ENCODE measurements around the gene WASL. TPM values are rescaled to one million over a fixed set of nuclear protein-coding genes. Genes with fewer than 3 reads are reported as not detected.

The WASL gene
- total RNA-seq, 1 donor from 2014 or later = 36.0 TPM

DNA sequence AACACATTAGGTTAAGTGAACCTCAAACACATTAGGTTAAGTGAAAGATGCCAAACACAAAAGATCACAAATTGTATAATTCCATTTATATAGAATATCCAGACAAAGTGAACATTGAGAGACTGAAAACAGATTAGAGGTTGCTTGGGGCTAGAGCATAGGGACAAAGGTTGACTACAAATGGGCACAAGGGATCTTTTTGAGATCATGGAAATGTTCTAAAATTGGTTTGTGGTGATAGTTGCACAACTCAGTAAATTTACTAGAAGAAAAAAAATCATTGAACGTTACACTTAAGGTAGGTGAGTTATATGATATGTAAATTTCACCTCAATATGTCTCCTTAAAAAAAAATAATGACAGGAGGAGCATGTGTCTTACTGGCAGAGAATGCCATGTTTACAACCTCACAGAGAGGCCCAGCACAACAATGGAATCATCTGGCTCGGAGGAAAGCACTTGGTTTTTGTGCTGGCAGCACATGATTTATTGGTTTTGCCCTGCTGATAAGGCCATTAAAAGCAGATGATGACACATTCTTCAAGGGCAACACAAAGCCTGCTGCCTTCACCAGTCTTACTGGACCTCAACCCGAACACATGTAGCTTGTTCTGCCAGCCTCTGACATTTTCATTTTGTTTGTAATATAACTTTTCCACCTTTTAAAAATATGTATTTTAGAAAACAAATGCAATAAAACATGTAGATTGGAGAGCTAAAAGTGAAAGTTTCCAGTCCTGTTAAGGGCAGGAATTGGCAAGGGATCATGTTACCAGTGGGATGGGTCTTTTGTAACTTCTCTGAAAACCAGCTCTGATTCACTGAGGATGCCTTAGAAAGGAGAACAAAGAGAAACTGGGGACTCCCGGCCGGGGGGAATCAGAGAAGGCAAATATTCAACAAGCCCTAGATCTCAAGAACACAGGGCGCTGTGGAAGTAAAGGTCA lies 105.0 kb downstream of the WASL start:
- no peaks in the 10 kb centered on the region for H3K36me3 ChIP-seq (ENCODE audit: insufficient read depth, low read length)
- FAIRE-seq (no peak), DNase-seq (ENCODE audit: low read depth) (peak; percentile 77)
- peak overlapping the region; percentile 41 for H3K9ac ChIP-seq (ENCODE audit: low read length)
- H3K9me3 Mint-ChIP-seq (ENCODE audit: unreplicated experiment) = peaks cover 2% of the 10 kb centered on the region
- peaks cover 11% of the 10 kb centered on the region for H3K4me1 ChIP-seq (ENCODE audit: insufficient read depth, low read length)
- H3K4me2 ChIP-seq (ENCODE audit: low read length) = peak overlapping the region; percentile 73
- peak overlapping the region; percentile 69 for H3K27ac Mint-ChIP-seq (ENCODE audit: unreplicated experiment)
- peaks cover 2% of the 10 kb centered on the region for H3K36me3 Mint-ChIP-seq (ENCODE audit: low read depth, unreplicated experiment)
- no peaks in the 10 kb centered on the region for H3K27me3 Mint-ChIP-seq (ENCODE audit: low read depth, unreplicated experiment)
- no peaks in the 10 kb centered on the region for H4K20me1 ChIP-seq (ENCODE audit: insufficient read depth, low read length)
- H3K27ac ChIP-seq (ENCODE audit: low read depth, low read length) = no peak overlapping the region
- no peaks in the 10 kb centered on the region for H3K27me3 ChIP-seq (ENCODE audit: insufficient read depth, low read length)
- peaks cover 19% of the 10 kb centered on the region for H3K4me1 Mint-ChIP-seq (ENCODE audit: low read depth, unreplicated experiment)
- peak overlapping the region; percentile 23 for H2AFZ ChIP-seq (ENCODE audit: low read depth, low read length)
- no peaks in the 10 kb centered on the region for H3K79me2 ChIP-seq (ENCODE audit: insufficient read depth, low read length)
- no peaks in the 10 kb centered on the region for H3K9me3 ChIP-seq (ENCODE audit: insufficient read depth, low read depth, low read length)
- no peak overlapping the region for H3K4me3 Mint-ChIP-seq (ENCODE audit: unreplicated experiment)
- no peak overlapping the region for H3K4me3 ChIP-seq (ENCODE audit: insufficient read depth, low read depth, low read length)
- no peak for TF ChIP-seq EZH2 (IDR thresholded peaks at IDR 0.05; ENCODE audit: insufficient read depth, low read length)
- TF ChIP-seq, protein P1, sequence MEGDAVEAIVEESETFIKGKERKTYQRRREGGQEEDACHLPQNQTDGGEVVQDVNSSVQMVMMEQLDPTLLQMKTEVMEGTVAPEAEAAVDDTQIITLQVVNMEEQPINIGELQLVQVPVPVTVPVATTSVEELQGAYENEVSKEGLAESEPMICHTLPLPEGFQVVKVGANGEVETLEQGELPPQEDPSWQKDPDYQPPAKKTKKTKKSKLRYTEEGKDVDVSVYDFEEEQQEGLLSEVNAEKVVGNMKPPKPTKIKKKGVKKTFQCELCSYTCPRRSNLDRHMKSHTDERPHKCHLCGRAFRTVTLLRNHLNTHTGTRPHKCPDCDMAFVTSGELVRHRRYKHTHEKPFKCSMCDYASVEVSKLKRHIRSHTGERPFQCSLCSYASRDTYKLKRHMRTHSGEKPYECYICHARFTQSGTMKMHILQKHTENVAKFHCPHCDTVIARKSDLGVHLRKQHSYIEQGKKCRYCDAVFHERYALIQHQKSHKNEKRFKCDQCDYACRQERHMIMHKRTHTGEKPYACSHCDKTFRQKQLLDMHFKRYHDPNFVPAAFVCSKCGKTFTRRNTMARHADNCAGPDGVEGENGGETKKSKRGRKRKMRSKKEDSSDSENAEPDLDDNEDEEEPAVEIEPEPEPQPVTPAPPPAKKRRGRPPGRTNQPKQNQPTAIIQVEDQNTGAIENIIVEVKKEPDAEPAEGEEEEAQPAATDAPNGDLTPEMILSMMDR (IDR thresholded peaks at IDR 0.05; ENCODE audit: insufficient read depth, low read depth, low read length) = no peak

DNA sequence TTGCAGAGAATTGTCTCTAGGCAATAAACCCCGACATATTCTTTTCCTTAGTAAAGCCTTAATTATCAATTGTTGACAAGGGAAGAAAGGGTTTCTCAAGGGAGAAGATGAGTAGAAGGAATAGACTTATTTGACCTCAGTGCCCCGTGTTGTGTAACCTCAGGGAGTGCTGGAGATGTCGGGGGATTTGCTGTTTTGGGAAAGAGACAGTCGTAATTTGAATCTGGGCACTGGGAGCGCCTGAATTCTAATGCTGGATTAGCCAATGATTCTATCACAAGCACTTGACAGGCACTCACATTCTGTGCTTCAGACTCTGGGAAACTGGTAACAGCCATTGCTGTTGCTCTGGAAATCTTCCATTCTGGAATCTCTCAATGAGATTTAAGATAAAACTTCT lies 106.9 kb downstream of the WASL start:
- DNase-seq (ENCODE audit: low read depth) = no peak
- Histone ChIP-seq H3K4me3 (ENCODE audit: insufficient read depth, low read depth, low read length) (no peak overlapping the region), H3K9me3 (ENCODE audit: insufficient read depth, low read depth, low read length) (no peaks in the 10 kb centered on the region), H3K36me3 (ENCODE audit: insufficient read depth, low read length) (no peaks in the 10 kb centered on the region), H2AFZ (ENCODE audit: low read depth, low read length) (no peak overlapping the region), H3K4me1 (ENCODE audit: insufficient read depth, low read length) (peaks cover 11% of the 10 kb centered on the region), H4K20me1 (ENCODE audit: insufficient read depth, low read length) (no peaks in the 10 kb centered on the region), H3K27ac (ENCODE audit: low read depth, low read length) (no peak overlapping the region), H3K4me2 (ENCODE audit: low read length) (no peak overlapping the region), H3K27me3 (ENCODE audit: insufficient read depth, low read length) (no peaks in the 10 kb centered on the region), H3K79me2 (ENCODE audit: insufficient read depth, low read length) (no peaks in the 10 kb centered on the region), H3K9ac (ENCODE audit: low read length) (no peak overlapping the region)
- TF ChIP-seq EZH2 (IDR thresholded peaks at IDR 0.05; ENCODE audit: insufficient read depth, low read length) = no peak
- TF ChIP-seq, protein P1 (IDR thresholded peaks at IDR 0.05; ENCODE audit: insufficient read depth, low read depth, low read length) = no peak
- H3K27me3 Mint-ChIP-seq (ENCODE audit: low read depth, unreplicated experiment) = no peaks in the 10 kb centered on the region
- no peak for FAIRE-seq
- peaks cover 2% of the 10 kb centered on the region for H3K36me3 Mint-ChIP-seq (ENCODE audit: low read depth, unreplicated experiment)
- peaks cover 17% of the 10 kb centered on the region for H3K4me1 Mint-ChIP-seq (ENCODE audit: low read depth, unreplicated experiment)
- H3K4me3 Mint-ChIP-seq (ENCODE audit: unreplicated experiment) = no peak overlapping the region
- peaks cover 2% of the 10 kb centered on the region for H3K9me3 Mint-ChIP-seq (ENCODE audit: unreplicated experiment)
- no peak overlapping the region for H3K27ac Mint-ChIP-seq (ENCODE audit: unreplicated experiment)

DNA sequence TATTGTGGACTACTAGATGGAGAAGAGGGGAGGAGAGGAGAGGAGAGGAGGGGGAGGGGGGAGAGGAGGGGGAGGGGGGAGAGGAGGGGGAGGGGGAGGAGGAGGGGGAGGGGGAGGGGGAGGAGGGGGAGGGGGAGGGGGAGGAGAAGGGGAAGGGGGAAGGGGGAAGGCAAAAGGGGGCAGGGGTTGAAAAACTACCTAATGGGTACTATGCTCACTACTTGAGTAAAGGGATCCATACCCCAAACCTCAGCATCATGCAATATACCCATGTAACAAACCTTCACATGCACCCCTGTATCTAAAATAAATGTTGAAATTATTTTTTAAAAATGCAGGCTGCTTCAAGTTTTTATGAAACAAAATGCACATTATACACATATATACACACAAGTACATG lies 108.2 kb downstream of the WASL start:
- Histone ChIP-seq H3K4me1 (ENCODE audit: insufficient read depth, low read length) (peaks cover 11% of the 10 kb centered on the region), H3K4me3 (ENCODE audit: insufficient read depth, low read depth, low read length) (no peak overlapping the region), H3K36me3 (ENCODE audit: insufficient read depth, low read length) (no peaks in the 10 kb centered on the region), H3K27me3 (ENCODE audit: insufficient read depth, low read length) (no peaks in the 10 kb centered on the region), H3K79me2 (ENCODE audit: insufficient read depth, low read length) (no peaks in the 10 kb centered on the region), H3K4me2 (ENCODE audit: low read length) (no peak overlapping the region), H4K20me1 (ENCODE audit: insufficient read depth, low read length) (no peaks in the 10 kb centered on the region), H3K9me3 (ENCODE audit: insufficient read depth, low read depth, low read length) (no peaks in the 10 kb centered on the region), H2AFZ (ENCODE audit: low read depth, low read length) (no peak overlapping the region), H3K9ac (ENCODE audit: low read length) (no peak overlapping the region), H3K27ac (ENCODE audit: low read depth, low read length) (no peak overlapping the region)
- TF ChIP-seq EZH2 (IDR thresholded peaks at IDR 0.05; ENCODE audit: insufficient read depth, low read length) = no peak
- TF ChIP-seq, protein P1 (IDR thresholded peaks at IDR 0.05; ENCODE audit: insufficient read depth, low read depth, low read length) = no peak
- no peak for FAIRE-seq
- no peak overlapping the region for H3K4me3 Mint-ChIP-seq (ENCODE audit: unreplicated experiment)
- H3K36me3 Mint-ChIP-seq (ENCODE audit: low read depth, unreplicated experiment) = peaks cover 2% of the 10 kb centered on the region
- H3K4me1 Mint-ChIP-seq (ENCODE audit: low read depth, unreplicated experiment) = peaks cover 12% of the 10 kb centered on the region
- H3K9me3 Mint-ChIP-seq (ENCODE audit: unreplicated experiment) = peaks cover 2% of the 10 kb centered on the region
- no peak overlapping the region for H3K27ac Mint-ChIP-seq (ENCODE audit: unreplicated experiment)
- no peak for DNase-seq (ENCODE audit: low read depth)
- H3K27me3 Mint-ChIP-seq (ENCODE audit: low read depth, unreplicated experiment) = no peaks in the 10 kb centered on the region

Measured in astrocyte (in vitro differentiated cells and primary cell).